HG02970 (cell line): ENCODE results near the gene ZNF280D.
"Not testable (repeated sequence)": the region's sequence is repeated elsewhere in the genome, so short reads cannot be mapped to it uniquely, and the experiment has no call there.

Experiments used
- ATAC-seq: cut with Tn5 transposase; IDR thresholded peaks from one replicate; pipeline ENCODE4 v1.9.1; 2021; ENCODE audit warnings: mild to moderate bottlenecking, moderate library complexity, moderate number of reproducible peaks; ENCODE audit not compliant: unreplicated experiment, low FRiP score

Gene ZNF280D

DNA sequence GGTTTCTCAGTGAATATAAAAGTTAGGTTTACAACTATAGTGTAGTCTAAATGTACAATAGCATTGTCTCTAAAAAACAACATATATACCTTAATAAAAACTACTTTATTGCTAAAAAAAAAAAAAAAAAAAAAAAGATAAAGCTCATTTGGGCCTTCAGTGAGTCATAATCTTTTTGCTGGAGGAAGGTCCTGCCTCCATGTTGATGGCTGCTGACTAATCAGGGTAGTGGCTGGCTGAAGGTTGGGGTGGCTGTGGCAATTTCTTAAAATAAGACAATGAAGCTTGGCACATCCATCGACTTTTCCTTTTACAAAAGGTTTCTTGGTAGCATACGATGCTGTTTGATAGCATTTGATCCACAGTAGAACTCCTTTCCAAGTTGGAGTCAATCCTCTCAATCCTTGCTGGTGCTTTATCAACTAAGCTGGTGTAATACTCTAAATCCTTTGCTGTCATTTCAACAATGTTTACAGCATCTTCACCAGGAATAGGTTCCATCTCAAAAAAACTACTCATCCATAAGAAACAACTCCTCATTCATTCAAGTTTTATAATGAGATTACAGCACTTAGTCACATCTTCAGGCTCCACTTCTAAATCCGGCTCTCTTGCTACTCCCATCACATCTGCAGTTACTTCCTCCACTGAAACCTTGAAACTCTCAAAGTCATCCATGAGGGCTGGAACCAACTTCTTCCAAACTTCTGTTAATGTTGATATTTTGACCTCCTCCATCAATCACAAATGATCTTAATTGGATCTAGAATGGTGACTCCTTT lies 13.3 kb downstream of the ZNF280D start:
- ATAC-seq: no peak

- no peak for ATAC-seq
Measured at GRCh38 chr15:56719021-56719612, 14.2 kb downstream of the ZNF280D start.

GRCh38 chr15:56718560-56718959 lies 14.7 kb downstream of the ZNF280D start:
- ATAC-seq: no peak

- ATAC-seq: no peak
Measured at GRCh38 chr15:56716334-56716733, 17.0 kb downstream of the ZNF280D start.

GRCh38 chr15:56715220-56715619 lies 18.1 kb downstream of the ZNF280D start:
- no peak for ATAC-seq

DNA sequence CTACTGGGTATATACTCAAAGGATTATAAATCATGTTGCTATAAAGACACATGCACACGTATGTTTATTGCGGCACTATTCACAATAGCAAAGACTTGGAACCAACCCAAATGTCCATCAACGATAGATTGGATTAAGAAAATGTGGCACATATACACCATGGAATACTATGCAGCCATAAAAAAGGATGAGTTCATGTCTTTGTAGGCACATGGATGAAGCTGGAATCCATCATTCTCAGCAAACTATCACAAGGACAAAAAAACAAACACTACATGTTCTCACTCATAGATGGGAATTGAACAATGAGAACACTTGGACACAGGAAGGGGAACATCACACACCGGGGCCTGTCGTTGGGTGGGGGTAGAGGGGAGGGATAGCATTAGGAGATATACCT lies 23.8 kb downstream of the ZNF280D start:
- ATAC-seq: not testable (repeated sequence)

GRCh38 chr15:56699743-56700142 lies 33.6 kb downstream of the ZNF280D start:
- ATAC-seq: no peak

DNA sequence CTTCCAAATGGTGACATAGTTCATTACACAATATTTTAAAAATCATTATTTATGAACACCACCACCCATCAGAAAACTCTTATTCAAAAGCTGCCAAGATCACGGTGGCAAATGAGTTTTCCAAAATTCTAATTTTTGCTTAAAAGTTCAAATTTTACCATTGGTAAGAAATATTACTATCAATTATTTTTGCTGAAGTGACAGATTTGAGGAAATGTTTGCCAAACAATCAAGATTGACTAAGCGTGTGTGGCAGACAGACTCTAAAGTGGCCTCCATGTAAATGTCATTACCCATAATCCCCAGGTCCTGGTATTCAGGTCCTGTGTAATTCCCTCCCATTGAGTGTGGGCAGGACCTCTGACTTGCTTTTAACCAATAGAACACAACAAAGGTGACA lies 35.0 kb downstream of the ZNF280D start:
- ATAC-seq: no peak

DNA sequence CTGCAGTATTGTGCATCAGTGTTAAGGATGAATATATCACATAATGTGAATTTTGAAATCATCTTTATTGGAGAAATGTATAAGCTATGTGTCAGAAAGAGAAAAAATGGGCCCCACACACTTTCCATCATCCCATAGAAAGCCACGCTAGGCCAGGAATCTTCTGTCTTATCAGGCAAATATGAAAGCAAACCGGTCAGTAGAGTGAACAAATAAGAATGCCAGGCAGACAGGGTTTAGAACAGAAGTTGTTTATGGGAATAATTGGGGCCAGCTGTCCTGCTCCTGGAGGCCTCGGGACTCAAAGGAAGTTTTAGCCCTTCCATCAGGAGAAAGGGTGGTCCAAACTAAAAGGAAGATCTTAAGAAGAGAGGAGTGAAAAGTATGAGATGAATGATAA lies 39.5 kb downstream of the ZNF280D start:
- ATAC-seq: no peak

DNA sequence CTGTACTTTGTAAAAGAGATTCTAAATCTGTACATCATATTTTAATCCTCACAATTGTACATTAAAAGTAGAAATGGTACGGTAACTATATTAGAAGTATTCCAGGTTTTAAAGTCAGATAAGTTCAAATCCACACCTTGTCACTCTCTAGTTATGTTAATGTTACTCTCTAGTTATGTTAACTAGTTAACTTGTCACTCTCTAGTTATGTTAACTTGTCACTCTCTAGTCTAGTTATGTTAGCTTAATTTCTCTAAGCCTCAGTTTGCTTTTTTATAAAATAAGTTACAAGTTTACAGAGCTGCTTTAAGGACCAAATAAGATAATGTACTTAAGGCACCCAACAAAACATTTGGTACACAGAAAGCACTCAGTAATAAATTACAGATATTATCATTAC lies 42.6 kb downstream of the ZNF280D start:
- ATAC-seq: no peak

DNA sequence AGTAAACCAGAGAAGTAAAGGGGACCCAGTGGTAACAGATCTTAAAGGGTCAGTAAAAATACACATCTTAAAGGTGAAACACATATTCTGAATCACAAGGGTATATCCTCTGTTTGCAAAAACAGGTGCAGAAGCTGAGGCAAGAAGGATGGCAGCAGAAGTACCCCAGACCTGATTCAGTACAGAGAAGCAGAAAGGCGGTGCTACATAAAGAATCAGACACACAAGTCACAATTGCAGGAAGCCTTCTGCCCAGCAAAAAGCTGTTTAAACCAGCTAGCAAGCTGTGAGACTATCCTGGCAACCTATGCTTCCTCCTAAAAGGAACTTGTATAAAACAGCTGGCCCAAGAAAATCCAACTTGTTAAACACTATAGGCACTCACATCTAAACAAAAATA lies 49.4 kb downstream of the ZNF280D start:
- ATAC-seq: no peak

DNA sequence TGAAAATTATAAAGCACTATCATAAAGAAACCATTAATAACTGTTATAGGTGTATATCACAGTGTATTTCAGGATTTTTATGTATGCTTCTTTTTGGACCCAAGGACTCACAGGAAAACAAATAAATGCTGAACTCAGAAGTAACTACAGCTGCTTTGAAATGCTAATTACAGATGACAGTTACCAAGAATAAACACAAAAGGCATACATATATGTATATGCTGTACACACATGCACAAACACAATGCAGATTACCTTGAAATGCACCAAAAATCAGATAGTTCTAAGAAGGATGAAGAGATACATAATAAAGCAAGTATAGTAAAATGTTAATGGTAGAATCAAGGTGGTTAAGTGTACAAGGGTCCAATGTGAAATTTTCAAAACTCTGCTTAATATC lies 52.2 kb downstream of the ZNF280D start:
- ATAC-seq: no peak

DNA sequence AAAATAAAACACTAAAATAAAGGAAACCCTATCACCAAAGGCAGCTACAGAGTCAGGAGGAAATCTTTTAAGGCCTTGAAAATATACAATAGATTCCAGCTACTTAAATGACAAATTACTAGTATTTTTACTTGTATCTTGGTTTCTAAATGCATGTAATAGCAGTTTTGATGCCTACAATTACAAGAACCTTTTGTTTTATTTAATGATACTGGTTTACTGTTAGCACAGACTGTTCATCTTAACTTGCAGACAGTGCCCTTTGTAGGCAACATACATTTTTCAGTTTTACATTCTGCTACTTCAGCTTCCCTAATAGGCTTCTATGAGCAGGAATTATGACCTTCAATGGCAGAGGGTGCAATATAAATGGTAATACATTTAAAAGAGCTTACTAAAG lies 54.1 kb downstream of the ZNF280D start:
- ATAC-seq: no peak

GRCh38 chr15:56678571-56678970 lies 54.7 kb downstream of the ZNF280D start:
- no peak for ATAC-seq

- no peak for ATAC-seq
Measured at GRCh38 chr15:56677271-56677670, 56.0 kb downstream of the ZNF280D start.

- ATAC-seq: no peak
Measured at GRCh38 chr15:56675930-56676329, 57.4 kb downstream of the ZNF280D start.

DNA sequence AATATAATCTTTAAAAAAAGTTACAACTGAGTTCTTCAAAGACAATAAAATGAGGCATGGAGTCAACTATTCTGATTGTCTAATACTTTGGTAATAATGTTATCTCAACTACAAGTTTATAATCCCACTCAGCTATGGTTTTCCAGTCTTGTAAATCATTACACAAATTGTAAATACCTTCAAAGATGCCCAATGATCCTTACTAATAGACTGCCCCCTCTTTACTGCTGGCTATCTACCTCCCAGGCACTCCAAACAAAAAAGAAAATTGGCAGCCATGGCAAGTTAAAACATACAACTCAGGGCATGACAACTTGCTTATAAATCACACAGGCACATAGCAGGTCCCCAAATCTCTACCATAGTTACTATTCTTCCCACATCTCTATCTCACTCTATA lies 58.5 kb downstream of the ZNF280D start:
- ATAC-seq: no peak

GRCh38 chr15:56672721-56673120 lies 60.6 kb downstream of the ZNF280D start:
- ATAC-seq: no peak

DNA sequence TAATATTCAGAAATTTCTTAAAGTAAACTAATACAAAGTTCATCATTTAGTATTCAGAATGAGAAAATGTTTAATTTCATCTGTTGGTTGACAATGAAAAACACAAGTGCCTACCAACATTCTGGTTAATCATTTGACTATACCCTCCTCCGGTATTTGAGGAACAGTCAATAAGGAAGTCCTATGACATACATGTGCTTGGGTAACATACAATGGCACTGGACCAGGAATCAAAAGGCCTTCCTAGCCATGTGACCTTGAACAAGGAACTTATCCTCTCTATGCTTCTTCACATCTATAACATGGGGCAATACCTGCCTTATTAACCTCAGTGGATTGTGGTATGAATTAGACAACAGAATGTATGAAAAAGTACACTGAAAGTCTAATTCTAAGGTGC lies 65.8 kb downstream of the ZNF280D start:
- no peak for ATAC-seq

DNA sequence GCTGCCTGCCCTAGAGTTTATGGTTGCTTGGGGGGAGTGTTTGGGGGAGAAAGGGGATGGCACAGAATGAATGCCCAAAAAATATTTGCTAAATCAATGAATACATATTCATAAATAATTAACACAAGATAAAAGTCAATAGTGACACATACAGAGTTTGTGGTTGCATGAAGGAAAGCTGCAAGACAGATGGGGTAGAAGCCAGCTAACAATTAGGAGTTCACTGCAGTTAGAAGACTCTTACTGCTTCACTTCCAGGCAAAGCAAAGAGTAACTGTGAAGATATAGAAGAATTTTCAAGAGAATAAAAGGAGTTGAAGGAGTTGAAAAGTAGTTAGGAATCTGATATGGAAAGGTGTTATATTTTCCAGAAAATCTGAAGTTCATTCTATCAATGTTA lies 72.4 kb downstream of the ZNF280D start:
- ATAC-seq: no peak

DNA sequence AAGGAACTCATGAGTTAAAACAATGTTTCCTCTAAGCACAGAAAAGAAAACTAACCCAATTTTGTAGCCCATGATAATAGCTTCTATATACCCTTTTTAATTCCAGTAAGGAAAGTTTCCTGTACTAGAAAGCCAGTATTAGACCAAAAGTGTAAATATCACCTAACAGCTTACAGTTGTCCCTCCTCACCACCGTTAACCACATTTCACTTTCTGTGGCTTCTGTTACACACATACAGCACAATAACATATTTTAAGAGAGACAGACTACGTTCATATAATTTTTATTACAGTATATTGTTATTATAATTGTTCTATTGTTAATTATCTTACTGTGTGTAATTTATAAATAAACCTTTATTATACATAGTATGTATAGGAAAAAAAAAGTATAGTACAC lies 74.1 kb downstream of the ZNF280D start:
- no peak for ATAC-seq

GRCh38 chr15:56654624-56655023 lies 78.7 kb downstream of the ZNF280D start:
- no peak for ATAC-seq
